CD4-positive, alpha-beta memory T cell (primary cell): ENCODE data around the gene ADRA1B. TPM values are rescaled to one million over a fixed set of nuclear protein-coding genes. Genes with fewer than 3 reads are reported as not detected.

Experiments
- CTCF ChIA-PET: fragments of 350-600 bp; sonication (Branson Sonifier 250); formaldehyde crosslinking; loops from one replicate; lab custom pipeline; 2021; ENCODE audit warnings: inconsistent platforms; ENCODE audit not compliant: partially characterized antibody; lab: Charles Lee
- POLR2A ChIA-PET: fragments of 350-600 bp; sonication (Branson Sonifier 250); formaldehyde crosslinking; loops from one replicate; lab custom pipeline; 2021; ENCODE audit not compliant: partially characterized antibody; lab: Charles Lee
- DNase-seq, 5 donors: peaks; one replicate each; pipeline versions ENCODE4 v3.0.0 to v3.0.0-alpha.2; 2020 to 2022; ENCODE audit warnings: mixed read lengths in 1 of 5
- H3K27ac ChIP-seq: one replicate; pipeline ENCODE4 v1.7.0; 2013; ENCODE audit warnings: low read depth, low read length
- H3K27me3 ChIP-seq: 2 replicates; pipeline ENCODE4 v1.7.0; 2013; ENCODE audit warnings: mild to moderate bottlenecking, low read length, moderate library complexity; ENCODE audit not compliant: insufficient read depth
- H3K36me3 ChIP-seq: 2 replicates; pipeline ENCODE4 v1.7.0; 2013; ENCODE audit warnings: mild to moderate bottlenecking, low read length, moderate library complexity; ENCODE audit not compliant: insufficient read depth
- H3K4me1 ChIP-seq: 2 replicates; pipeline ENCODE4 v1.7.0; 2013; ENCODE audit warnings: mild to moderate bottlenecking, low read length, moderate library complexity; ENCODE audit not compliant: insufficient read depth
- H3K4me3 ChIP-seq, 2 donors: one replicate each; pipeline ENCODE4 v1.7.0; 2013; ENCODE audit warnings: low read length in 2 of 2, mild to moderate bottlenecking in 1 of 2
- H3K9me3 ChIP-seq, 2 donors: one replicate each; pipeline ENCODE4 v1.7.0; 2013; ENCODE audit warnings: low read length in 2 of 2, control low read depth in 1 of 2; ENCODE audit not compliant: control insufficient read depth in 1 of 2
- H3K27ac Mint-ChIP-seq, 7 donors: one replicate each; pipeline ENCODE4 v1.8.0; 2020 to 2021; ENCODE audit warnings: mixed read lengths in 7 of 7, mild to moderate bottlenecking in 6 of 7, inconsistent platforms in 3 of 7, moderate library complexity in 3 of 7
- H3K27me3 Mint-ChIP-seq, 2 donors: one replicate each; pipeline ENCODE4 v1.8.0; 2020 to 2021; ENCODE audit warnings: mixed read lengths in 2 of 2
- H3K36me3 Mint-ChIP-seq, 2 donors: one replicate each; pipeline ENCODE4 v1.8.0; 2020 to 2021; ENCODE audit warnings: mixed read lengths in 2 of 2, inconsistent platforms in 1 of 2, mild to moderate bottlenecking in 1 of 2
- H3K4me1 Mint-ChIP-seq, 4 donors: one replicate each; pipeline ENCODE4 v1.8.0; 2020 to 2021; ENCODE audit warnings: mixed read lengths in 4 of 4, mild to moderate bottlenecking in 1 of 4
- H3K4me3 Mint-ChIP-seq, 8 donors: one replicate each; pipeline ENCODE4 v1.8.0; 2020 to 2021; ENCODE audit warnings: mixed read lengths in 8 of 8, mild to moderate bottlenecking in 7 of 8, moderate library complexity in 6 of 8, inconsistent platforms in 3 of 8
- H3K9me3 Mint-ChIP-seq, 8 donors: one replicate each; pipeline ENCODE4 v1.8.0; 2020 to 2021; ENCODE audit warnings: mixed read lengths in 8 of 8, mild to moderate bottlenecking in 5 of 8, inconsistent platforms in 3 of 8, moderate library complexity in 1 of 8
- intact Hi-C: fragments of 100-400 bp; cut with micrococcal nuclease; formaldehyde crosslinking; loops from one replicate; pipeline ENCODE4 v1.15.1; 2023
- polyA plus RNA-seq, 2 donors: library from polyadenylated mRNA; unstranded; fragments of 300-500 nt; fragmentation: Illumina TruSeq; gene quantifications; one replicate each; pipeline ENCODE4 v1.2.3, GENCODE V29; 2021
- total RNA-seq, 2 experiments: library from RNA; stranded (reverse); gene quantifications; one replicate each; pipeline ENCODE4 v1.2.3, GENCODE V29; 2021

ADRA1B gene
- total and polyA plus RNA-seq, 4 experiments from 2014 or later, result not detected

- intact Hi-C loops, result no loop called here
- ChIA-PET POLR2A (no interaction called here), CTCF (interaction anchor here (2.2 kb wide), 1 partner anchor 757 kb away, joined by 7 read pairs; no protein-coding TSS in a partner anchor)
- no peak for DNase-seq
- Mint-ChIP-seq H3K4me3 (no peak overlapping the region), H3K36me3 (no peaks in the 10 kb centered on the region), H3K9me3 (peaks cover 0 to 2% (median 0%) of the 10 kb centered on the region in 8 donors), H3K4me1 (peaks cover 7 to 16% (median 11%) of the 10 kb centered on the region in 4 donors), H3K27me3 (peaks cover 45 to 52% of the 10 kb centered on the region in 2 donors), H3K27ac (no peak overlapping the region)
- Histone ChIP-seq H3K27me3 (peaks cover 17% of the 10 kb centered on the region), H3K9me3 (no peaks in the 10 kb centered on the region), H3K27ac (no peak overlapping the region), H3K4me3 (no peak overlapping the region), H3K4me1 (peaks cover 5% of the 10 kb centered on the region), H3K36me3 (no peaks in the 10 kb centered on the region)
These were observed 2.8 kb upstream of the ADRA1B start for GRCh38 chr5:159913501-159913900.

GRCh38 chr5:159916841-159917761, 819 bp downstream of the ADRA1B start:
- POLR2A ChIA-PET, result no interaction called here
- Mint-ChIP-seq H3K27me3 (peaks cover 43 to 65% of the 10 kb centered on the region in 2 donors), H3K9me3 (peaks cover 0 to 2% (median 0%) of the 10 kb centered on the region in 8 donors), H3K4me1 (peaks cover 7 to 16% (median 11%) of the 10 kb centered on the region in 4 donors), H3K36me3 (no peaks in the 10 kb centered on the region), H3K27ac (peak overlapping the region in 2 of 7 donors; percentile 53 to 63), H3K4me3 (peak overlapping the region in 7 of 8 donors; percentile 50 to 79 (median 66))
- peaks cover 17% of the 10 kb centered on the region for H3K27me3 ChIP-seq
- DNase-seq, result no peak
- H3K4me3 ChIP-seq, result no peak overlapping the region
- H3K36me3 ChIP-seq, result no peaks in the 10 kb centered on the region
- no peaks in the 10 kb centered on the region for H3K9me3 ChIP-seq
- peaks cover 5% of the 10 kb centered on the region for H3K4me1 ChIP-seq
- intact Hi-C loops, result loop anchor here (1.0 to 5.0 kb wide), 4 partner anchors 400 to 760 kb away; no protein-coding TSS in a partner anchor
- CTCF ChIA-PET, result interaction anchor here (0.9 to 1.5 kb wide), 4 partner anchors 70 to 631 kb away, joined by 3 to 6 read pairs (median 4); no protein-coding TSS in a partner anchor
- H3K27ac ChIP-seq, result no peak overlapping the region

GRCh38 chr5:159917994-159918393, 1.7 kb downstream of the ADRA1B start:
- Mint-ChIP-seq H3K27me3 (peaks cover 43 to 59% of the 10 kb centered on the region in 2 donors), H3K27ac (no peak overlapping the region), H3K4me3 (peak overlapping the region in 3 of 8 donors; percentile 10 to 48 (median 25)), H3K4me1 (peaks cover 7 to 16% (median 11%) of the 10 kb centered on the region in 4 donors), H3K9me3 (peaks cover 0 to 2% (median 0%) of the 10 kb centered on the region in 8 donors), H3K36me3 (no peaks in the 10 kb centered on the region)
- no peak overlapping the region for H3K4me3 ChIP-seq
- intact Hi-C loops, result loop anchor here (2.0 to 5.0 kb wide), 2 partner anchors 401 to 473 kb away; no protein-coding TSS in a partner anchor
- CTCF ChIA-PET, result interaction anchor here (0.9 to 1.3 kb wide), 3 partner anchors 69 to 631 kb away, joined by 3 to 6 read pairs (median 3); no protein-coding TSS in a partner anchor
- no peaks in the 10 kb centered on the region for H3K36me3 ChIP-seq
- H3K27me3 ChIP-seq, result peaks cover 17% of the 10 kb centered on the region
- H3K4me1 ChIP-seq, result peaks cover 5% of the 10 kb centered on the region
- H3K9me3 ChIP-seq, result no peaks in the 10 kb centered on the region
- DNase-seq, result no peak
- POLR2A ChIA-PET, result no interaction called here
- no peak overlapping the region for H3K27ac ChIP-seq

- H3K4me3 ChIP-seq, result no peak overlapping the region
- POLR2A ChIA-PET, result no interaction called here
- intact Hi-C loops, result no loop called here
- DNase-seq, result no peak
- Mint-ChIP-seq H3K4me3 (no peak overlapping the region), H3K27ac (no peak overlapping the region), H3K36me3 (no peaks in the 10 kb centered on the region), H3K27me3 (peaks cover 29 to 48% of the 10 kb centered on the region in 2 donors), H3K9me3 (peaks cover 0 to 2% (median 0%) of the 10 kb centered on the region in 8 donors), H3K4me1 (peaks cover 3 to 7% (median 5%) of the 10 kb centered on the region in 4 donors)
- H3K9me3 ChIP-seq, result no peaks in the 10 kb centered on the region
- no peak overlapping the region for H3K27ac ChIP-seq
- no peaks in the 10 kb centered on the region for H3K36me3 ChIP-seq
- peaks cover 3% of the 10 kb centered on the region for H3K4me1 ChIP-seq
- peaks cover 13% of the 10 kb centered on the region for H3K27me3 ChIP-seq
- CTCF ChIA-PET, result no interaction called here
These were observed 5.4 kb downstream of the ADRA1B start for GRCh38 chr5:159921721-159922120.

- Histone ChIP-seq H3K4me3 (no peak overlapping the region), H3K9me3 (no peaks in the 10 kb centered on the region), H3K36me3 (no peaks in the 10 kb centered on the region), H3K27ac (no peak overlapping the region), H3K4me1 (no peaks in the 10 kb centered on the region), H3K27me3 (peaks cover 4% of the 10 kb centered on the region)
- intact Hi-C loops, result no loop called here
- H3K4me1 Mint-ChIP-seq, result no peaks in the 10 kb centered on the region
- ChIA-PET POLR2A (no interaction called here), CTCF (interaction anchor here (0.6 kb wide), 1 partner anchor 407 kb away, joined by 3 read pairs; no protein-coding TSS in a partner anchor)
- H3K4me3 Mint-ChIP-seq, result no peak overlapping the region
- no peak for DNase-seq
- no peak overlapping the region for H3K27ac Mint-ChIP-seq
- H3K36me3 Mint-ChIP-seq, result no peaks in the 10 kb centered on the region
- H3K9me3 Mint-ChIP-seq, result no peaks in the 10 kb centered on the region
- peaks cover 20 to 41% of the 10 kb centered on the region in 2 donors for H3K27me3 Mint-ChIP-seq
These were observed 6.7 kb downstream of the ADRA1B start for GRCh38 chr5:159923008-159923407.

GRCh38 chr5:159928122-159928909, 12.0 kb downstream of the ADRA1B start:
- Histone ChIP-seq H3K36me3 (no peaks in the 10 kb centered on the region), H3K4me3 (no peak overlapping the region), H3K4me1 (no peaks in the 10 kb centered on the region), H3K27me3 (peaks cover 4% of the 10 kb centered on the region), H3K9me3 (no peaks in the 10 kb centered on the region), H3K27ac (no peak overlapping the region)
- Mint-ChIP-seq H3K36me3 (no peaks in the 10 kb centered on the region), H3K9me3 (peaks cover 0 to 2% (median 0%) of the 10 kb centered on the region in 8 donors), H3K27me3 (peaks cover 18 to 23% of the 10 kb centered on the region in 2 donors), H3K27ac (no peak overlapping the region), H3K4me3 (peak overlapping the region in 1 of 8 donors; percentile 4), H3K4me1 (peaks cover 0 to 3% (median under 1%) of the 10 kb centered on the region in 4 donors)
- intact Hi-C loops, result no loop called here
- POLR2A ChIA-PET, result no interaction called here
- CTCF ChIA-PET, result no interaction called here
- no peak for DNase-seq
